SU-DHL-6 (cell line): ENCODE measurements around the gene PRH2.

ENCODE experiments used
- CTCF ChIP-seq: fragments of 200-600 bp; sonication (generic); IDR thresholded peaks from one replicate; pipeline ENCODE4 v1.5.1; 2017; ENCODE audit warnings: antibody characterized with exemption, mild to moderate bottlenecking, low read length, moderate library complexity; ENCODE audit not compliant: insufficient read depth, poor library complexity, severe bottlenecking
- EZH2phosphoT487 ChIP-seq: fragments of 200-600 bp; sonication (generic), shearing (Covaris generic); conservative IDR thresholded peaks from 2 replicates; pipeline ENCODE4 v1.6.1; 2018; ENCODE audit warnings: mild to moderate bottlenecking, antibody characterized with exemption, low read length, moderate library complexity, mixed read lengths

GRCh38 chr12:10956085-10956484, 27.0 kb downstream of the PRH2 start:
- TF ChIP-seq CTCF (no peak), EZH2phosphoT487 (no peak)
